ENCODE results near the gene CAPG. TPM values are rescaled to one million over a fixed set of nuclear protein-coding genes. Genes with fewer than 3 reads are reported as not detected.

Gene CAPG
- total and polyA plus RNA-seq, 9 of the 15 experiments (the other 6 are each of a cell fraction or from before 2014, with no cell fraction given) = 10.6 to 90.4 (median 56.0) TPM

- TF ChIP-seq, protein P1, sequence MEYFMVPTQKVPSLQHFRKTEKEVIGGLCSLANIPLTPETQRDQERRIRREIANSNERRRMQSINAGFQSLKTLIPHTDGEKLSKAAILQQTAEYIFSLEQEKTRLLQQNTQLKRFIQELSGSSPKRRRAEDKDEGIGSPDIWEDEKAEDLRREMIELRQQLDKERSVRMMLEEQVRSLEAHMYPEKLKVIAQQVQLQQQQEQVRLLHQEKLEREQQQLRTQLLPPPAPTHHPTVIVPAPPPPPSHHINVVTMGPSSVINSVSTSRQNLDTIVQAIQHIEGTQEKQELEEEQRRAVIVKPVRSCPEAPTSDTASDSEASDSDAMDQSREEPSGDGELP (CRISPR knock-in tag; IDR thresholded peaks at IDR 0.05; ENCODE audit: borderline replicate concordance) = peak; percentile 87
- TF ChIP-seq COPS2 (conservative IDR thresholded peaks at IDR 0.05) (no peak), CREB3 (tag; conservative IDR thresholded peaks at IDR 0.05; ENCODE audit: low read depth) (no peak), ZNF766 (CRISPR knock-in tag; conservative IDR thresholded peaks at IDR 0.05) (0 out of 2 replicates have a peak, but pooled peaks have one; percentile 25), FOXK2 (conservative IDR thresholded peaks at IDR 0.05 in 1 of 2, IDR thresholded peaks at IDR 0.05 in 1 of 2; ENCODE audit: low read depth in 2 of 2) (peak in 1 of 2 experiments; percentile 19; a peak in 2 of 4 replicates), ZNF507 (tag; conservative IDR thresholded peaks at IDR 0.05) (no peak), MEF2D (tag; conservative IDR thresholded peaks at IDR 0.05; ENCODE audit: low read depth) (peak; percentile 65; the same call in 1 of the 2 replicates), FOXJ3 (CRISPR knock-in tag; IDR thresholded peaks at IDR 0.05) (no peak)
- TF ChIP-seq, protein P2, sequence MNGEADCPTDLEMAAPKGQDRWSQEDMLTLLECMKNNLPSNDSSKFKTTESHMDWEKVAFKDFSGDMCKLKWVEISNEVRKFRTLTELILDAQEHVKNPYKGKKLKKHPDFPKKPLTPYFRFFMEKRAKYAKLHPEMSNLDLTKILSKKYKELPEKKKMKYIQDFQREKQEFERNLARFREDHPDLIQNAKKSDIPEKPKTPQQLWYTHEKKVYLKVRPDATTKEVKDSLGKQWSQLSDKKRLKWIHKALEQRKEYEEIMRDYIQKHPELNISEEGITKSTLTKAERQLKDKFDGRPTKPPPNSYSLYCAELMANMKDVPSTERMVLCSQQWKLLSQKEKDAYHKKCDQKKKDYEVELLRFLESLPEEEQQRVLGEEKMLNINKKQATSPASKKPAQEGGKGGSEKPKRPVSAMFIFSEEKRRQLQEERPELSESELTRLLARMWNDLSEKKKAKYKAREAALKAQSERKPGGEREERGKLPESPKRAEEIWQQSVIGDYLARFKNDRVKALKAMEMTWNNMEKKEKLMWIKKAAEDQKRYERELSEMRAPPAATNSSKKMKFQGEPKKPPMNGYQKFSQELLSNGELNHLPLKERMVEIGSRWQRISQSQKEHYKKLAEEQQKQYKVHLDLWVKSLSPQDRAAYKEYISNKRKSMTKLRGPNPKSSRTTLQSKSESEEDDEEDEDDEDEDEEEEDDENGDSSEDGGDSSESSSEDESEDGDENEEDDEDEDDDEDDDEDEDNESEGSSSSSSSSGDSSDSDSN (IDR thresholded peaks at IDR 0.05; ENCODE audit: borderline replicate concordance in 1 of 2, low read depth in 2 of 2, low read length in 2 of 2) = peak in 1 of 2 experiments; percentile 51; a peak in 1 of 4 replicates
- TF ChIP-seq, protein P3, sequence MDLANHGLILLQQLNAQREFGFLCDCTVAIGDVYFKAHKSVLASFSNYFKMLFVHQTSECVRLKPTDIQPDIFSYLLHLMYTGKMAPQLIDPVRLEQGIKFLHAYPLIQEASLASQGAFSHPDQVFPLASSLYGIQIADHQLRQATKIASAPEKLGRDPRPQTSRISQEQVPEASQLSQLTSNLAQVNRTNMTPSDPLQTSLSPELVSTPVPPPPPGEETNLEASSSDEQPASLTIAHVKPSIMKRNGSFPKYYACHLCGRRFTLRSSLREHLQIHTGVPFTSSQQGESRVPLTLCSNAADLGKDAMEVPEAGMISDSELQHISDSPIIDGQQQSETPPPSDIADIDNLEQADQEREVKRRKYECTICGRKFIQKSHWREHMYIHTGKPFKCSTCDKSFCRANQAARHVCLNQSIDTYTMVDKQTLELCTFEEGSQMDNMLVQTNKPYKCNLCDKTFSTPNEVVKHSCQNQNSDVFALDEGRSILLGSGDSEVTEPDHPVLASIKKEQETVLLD (IDR thresholded peaks at IDR 0.05) = no peak
- TF ChIP-seq, protein P4, sequence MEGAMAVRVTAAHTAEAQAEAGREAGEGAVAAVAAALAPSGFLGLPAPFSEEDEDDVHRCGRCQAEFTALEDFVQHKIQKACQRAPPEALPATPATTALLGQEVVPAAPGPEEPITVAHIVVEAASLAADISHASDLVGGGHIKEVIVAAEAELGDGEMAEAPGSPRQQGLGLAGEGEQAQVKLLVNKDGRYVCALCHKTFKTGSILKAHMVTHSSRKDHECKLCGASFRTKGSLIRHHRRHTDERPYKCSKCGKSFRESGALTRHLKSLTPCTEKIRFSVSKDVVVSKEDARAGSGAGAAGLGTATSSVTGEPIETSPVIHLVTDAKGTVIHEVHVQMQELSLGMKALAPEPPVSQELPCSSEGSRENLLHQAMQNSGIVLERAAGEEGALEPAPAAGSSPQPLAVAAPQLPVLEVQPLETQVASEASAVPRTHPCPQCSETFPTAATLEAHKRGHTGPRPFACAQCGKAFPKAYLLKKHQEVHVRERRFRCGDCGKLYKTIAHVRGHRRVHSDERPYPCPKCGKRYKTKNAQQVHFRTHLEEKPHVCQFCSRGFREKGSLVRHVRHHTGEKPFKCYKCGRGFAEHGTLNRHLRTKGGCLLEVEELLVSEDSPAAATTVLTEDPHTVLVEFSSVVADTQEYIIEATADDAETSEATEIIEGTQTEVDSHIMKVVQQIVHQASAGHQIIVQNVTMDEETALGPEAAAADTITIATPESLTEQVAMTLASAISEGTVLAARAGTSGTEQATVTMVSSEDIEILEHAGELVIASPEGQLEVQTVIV (CRISPR knock-in tag; IDR thresholded peaks at IDR 0.05; ENCODE audit: borderline replicate concordance) = no peak
These were observed 10.5 kb upstream of the CAPG start (continued) for GRCh38 chr2:85420536-85421259.
